A375 (cell line): Measurements from ENCODE around the gene RHOJ. TPM values are rescaled to one million over a fixed set of nuclear protein-coding genes. Genes with fewer than 3 reads are reported as not detected.

Experiments
- total RNA-seq: library from RNA; depleted of rRNA; stranded (reverse); fragments of >200 nt; shearing (Covaris generic); gene quantifications from 2 replicates; pipeline ENCODE4 v1.2.3, GENCODE V29; 2014; rRNA removed

The RHOJ gene
- 3.7 and 5.8 TPM in 2 replicates for total RNA-seq

DNA sequence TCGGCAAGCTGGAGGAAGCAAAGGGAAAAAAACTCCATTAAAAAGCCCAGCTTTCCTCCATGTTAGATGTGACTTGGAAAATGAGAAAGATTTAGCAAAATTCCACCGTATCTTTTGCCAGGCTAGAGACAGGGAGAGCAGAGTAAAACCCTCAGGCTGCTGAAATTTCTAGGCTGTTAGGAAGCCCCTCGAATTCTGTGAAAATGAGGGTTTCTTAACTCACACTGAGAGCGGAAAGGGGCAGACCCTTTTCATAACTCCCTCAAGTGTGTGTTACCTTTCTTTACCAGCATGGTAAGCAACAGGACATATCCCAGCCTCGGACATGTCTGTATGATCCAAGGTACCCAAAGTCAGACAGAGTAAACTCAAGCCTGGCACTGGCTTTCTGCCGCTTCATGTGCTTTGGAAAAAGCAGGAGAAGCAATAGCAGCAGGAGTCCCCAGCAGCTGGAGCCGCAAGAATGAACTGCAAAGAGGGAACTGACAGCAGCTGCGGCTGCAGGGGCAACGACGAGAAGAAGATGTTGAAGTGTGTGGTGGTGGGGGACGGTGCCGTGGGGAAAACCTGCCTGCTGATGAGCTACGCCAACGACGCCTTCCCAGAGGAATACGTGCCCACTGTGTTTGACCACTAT lies at the start of gene RHOJ:
RHOJ (plus strand) TSS at position 37 of the 637 bp plus-strand sequence; CDS start at position 464, 427 bp downstream.

GRCh38 chr14:63318835-63319234 lies 114.6 kb downstream of the RHOJ start, which contains the start of gene GPHB5:
TSS of gene GPHB5 (minus strand) at chr14:63318935. CDS start at chr14:63317849, 1,086 bp downstream.

Other genes with a start within 250 kb of the RHOJ start
- gene KCNH5, start 159.0 kb upstream of the RHOJ start, total RNA-seq: 0.57 and 1.2 TPM in 2 replicates
- gene GPHB5, start 114.5 kb downstream of the RHOJ start, total RNA-seq: not detected in 2 replicates